Measurements from ENCODE around the gene DKK3. TPM values are rescaled to one million over a fixed set of nuclear protein-coding genes. Genes with fewer than 3 reads are reported as not detected.

DKK3 gene
- total RNA-seq, 1 donor from 2014 or later: 204 TPM

GRCh38 chr11:12051287-12051662 lies 42.8 kb upstream of the DKK3 start:
- Histone ChIP-seq H3K36me3 (ENCODE audit: control insufficient read depth, insufficient read depth, low read length) (no peaks in the 10 kb centered on the region), H3K4me3 (ENCODE audit: low read depth, low read length) (no peak overlapping the region), H3K27me3 (ENCODE audit: control insufficient read depth, insufficient read depth, low read length) (no peaks in the 10 kb centered on the region)
- no peak for DNase-seq (ENCODE audit: low read depth)
- TF ChIP-seq CTCF (IDR thresholded peaks at IDR 0.05; ENCODE audit: insufficient read depth, low read length, poor library complexity, severe bottlenecking): no peak

GRCh38 chr11:12050470-12051286 lies 42.3 kb upstream of the DKK3 start:
- no peaks in the 10 kb centered on the region for H3K27me3 ChIP-seq (ENCODE audit: control insufficient read depth, insufficient read depth, low read length)
- H3K4me3 ChIP-seq (ENCODE audit: low read depth, low read length): no peak overlapping the region
- no peak for TF ChIP-seq CTCF (IDR thresholded peaks at IDR 0.05; ENCODE audit: insufficient read depth, low read length, poor library complexity, severe bottlenecking)
- H3K36me3 ChIP-seq (ENCODE audit: control insufficient read depth, insufficient read depth, low read length): no peaks in the 10 kb centered on the region
- no peak for DNase-seq (ENCODE audit: low read depth)

GRCh38 chr11:12048936-12049790 lies 40.7 kb upstream of the DKK3 start:
- DNase-seq (ENCODE audit: low read depth): no peak
- H3K36me3 ChIP-seq (ENCODE audit: control insufficient read depth, insufficient read depth, low read length): no peaks in the 10 kb centered on the region
- no peak for TF ChIP-seq CTCF (IDR thresholded peaks at IDR 0.05; ENCODE audit: insufficient read depth, low read length, poor library complexity, severe bottlenecking)

GRCh38 chr11:12046636-12047236 lies 38.3 kb upstream of the DKK3 start:
- Histone ChIP-seq H3K4me3 (ENCODE audit: low read depth, low read length) (no peak overlapping the region), H3K36me3 (ENCODE audit: control insufficient read depth, insufficient read depth, low read length) (no peaks in the 10 kb centered on the region), H3K27me3 (ENCODE audit: control insufficient read depth, insufficient read depth, low read length) (no peaks in the 10 kb centered on the region)
- no peak for TF ChIP-seq CTCF (IDR thresholded peaks at IDR 0.05; ENCODE audit: insufficient read depth, low read length, poor library complexity, severe bottlenecking)
- no peak for DNase-seq (ENCODE audit: low read depth)

More at GRCh38 chr11:12048936-12049790, 40.7 kb upstream of the DKK3 start:
- no peak overlapping the region for H3K4me3 ChIP-seq (ENCODE audit: low read depth, low read length)
- no peaks in the 10 kb centered on the region for H3K27me3 ChIP-seq (ENCODE audit: control insufficient read depth, insufficient read depth, low read length)

- TF ChIP-seq CTCF (IDR thresholded peaks at IDR 0.05; ENCODE audit: insufficient read depth, low read length, poor library complexity, severe bottlenecking): no peak
- no peak overlapping the region for H3K4me3 ChIP-seq (ENCODE audit: low read depth, low read length)
- no peak for DNase-seq (ENCODE audit: low read depth)
- H3K36me3 ChIP-seq (ENCODE audit: control insufficient read depth, insufficient read depth, low read length): no peaks in the 10 kb centered on the region
- H3K27me3 ChIP-seq (ENCODE audit: control insufficient read depth, insufficient read depth, low read length): no peaks in the 10 kb centered on the region
Measured at GRCh38 chr11:12045914-12046635, 37.6 kb upstream of the DKK3 start.
